BLaER1 (cell line): ENCODE data around the gene FNDC4.

Source experiments
- H3K27ac ChIP-seq: shearing (Covaris generic); formaldehyde crosslinking; 2 replicates; pipeline ENCODE4 v1.8.1; 2022
- H3K27me3 ChIP-seq: shearing (Covaris generic); formaldehyde crosslinking; 2 replicates; pipeline ENCODE4 v1.8.1; 2022
- H3K36me3 ChIP-seq: shearing (Covaris generic); formaldehyde crosslinking; 2 replicates; pipeline ENCODE4 v1.8.1; 2022
- H3K4me1 ChIP-seq: shearing (Covaris generic); formaldehyde crosslinking; 2 replicates; pipeline ENCODE4 v1.8.1; 2022
- H3K4me2 ChIP-seq: shearing (Covaris generic); formaldehyde crosslinking; 2 replicates; pipeline ENCODE4 v1.8.1; 2022
- H3K4me3 ChIP-seq: shearing (Covaris generic); formaldehyde crosslinking; 2 replicates; pipeline ENCODE4 v1.8.1; 2022
- H3K9ac ChIP-seq: shearing (Covaris generic); formaldehyde crosslinking; 2 replicates; pipeline ENCODE4 v1.8.1; 2022
- H3K9me3 ChIP-seq: shearing (Covaris generic); formaldehyde crosslinking; 2 replicates; pipeline ENCODE4 v1.8.1; 2022
- H4K20me1 ChIP-seq: shearing (Covaris generic); formaldehyde crosslinking; 2 replicates; pipeline ENCODE4 v1.8.1; 2022
- Cebpa-rat ChIP-seq: shearing (Covaris generic); IDR thresholded peaks from 2 replicates; pipeline ENCODE4 v1.8.1; 2022

Gene FNDC4

GRCh38 chr2:27451095-27451494 lies 43.9 kb downstream of the FNDC4 start:
- no peak overlapping the region for H3K9ac ChIP-seq
- peaks cover 2% of the 10 kb centered on the region; the same call in 1 of the 2 replicates for H3K4me1 ChIP-seq
- no peak overlapping the region for H3K4me2 ChIP-seq
- H3K36me3 ChIP-seq = peaks cover 85% of the 10 kb centered on the region
- no peak overlapping the region for H3K27ac ChIP-seq
- TF ChIP-seq Cebpa-rat = no peak
- no peaks in the 10 kb centered on the region for H3K9me3 ChIP-seq
- no peaks in the 10 kb centered on the region for H3K27me3 ChIP-seq
- H3K4me3 ChIP-seq = no peak overlapping the region
- no peaks in the 10 kb centered on the region for H4K20me1 ChIP-seq

- peaks cover 92% of the 10 kb centered on the region for H3K36me3 ChIP-seq
- H3K4me2 ChIP-seq = no peak overlapping the region
- H3K9ac ChIP-seq = no peak overlapping the region
- H4K20me1 ChIP-seq = no peaks in the 10 kb centered on the region
- TF ChIP-seq Cebpa-rat = no peak
- H3K4me1 ChIP-seq = no peaks in the 10 kb centered on the region
- no peak overlapping the region for H3K4me3 ChIP-seq
- no peak overlapping the region for H3K27ac ChIP-seq
- H3K9me3 ChIP-seq = no peaks in the 10 kb centered on the region
- no peaks in the 10 kb centered on the region for H3K27me3 ChIP-seq
Measured at GRCh38 chr2:27448381-27448780, 46.6 kb downstream of the FNDC4 start.

GRCh38 chr2:27446057-27446456 lies 48.9 kb downstream of the FNDC4 start:
- no peak for TF ChIP-seq Cebpa-rat
- no peaks in the 10 kb centered on the region for H3K9me3 ChIP-seq
- peaks cover 9% of the 10 kb centered on the region for H3K4me1 ChIP-seq
- no peak overlapping the region for H3K4me3 ChIP-seq
- H4K20me1 ChIP-seq = peaks cover 9% of the 10 kb centered on the region
- H3K27me3 ChIP-seq = no peaks in the 10 kb centered on the region
- H3K9ac ChIP-seq = no peak overlapping the region
- H3K27ac ChIP-seq = no peak overlapping the region
- H3K4me2 ChIP-seq = no peak overlapping the region
- H3K36me3 ChIP-seq = peaks cover 94% of the 10 kb centered on the region

GRCh38 chr2:27445615-27446014 lies 49.4 kb downstream of the FNDC4 start:
- Histone ChIP-seq H3K27me3 (no peaks in the 10 kb centered on the region), H3K36me3 (peaks cover 95% of the 10 kb centered on the region), H3K4me1 (peaks cover 9% of the 10 kb centered on the region), H3K4me2 (no peak overlapping the region), H3K4me3 (no peak overlapping the region), H3K27ac (no peak overlapping the region), H4K20me1 (peaks cover 14% of the 10 kb centered on the region), H3K9me3 (no peaks in the 10 kb centered on the region), H3K9ac (no peak overlapping the region)
- TF ChIP-seq Cebpa-rat = no peak

- no peak for TF ChIP-seq Cebpa-rat
- Histone ChIP-seq H3K4me1 (peaks cover 9% of the 10 kb centered on the region), H3K9ac (no peak overlapping the region), H3K4me2 (no peak overlapping the region), H3K27ac (no peak overlapping the region), H3K36me3 (peaks cover 95% of the 10 kb centered on the region), H3K4me3 (no peak overlapping the region), H3K27me3 (no peaks in the 10 kb centered on the region), H3K9me3 (no peaks in the 10 kb centered on the region), H4K20me1 (peaks cover 17% of the 10 kb centered on the region)
Measured at GRCh38 chr2:27445155-27445554, 49.8 kb downstream of the FNDC4 start.

GRCh38 chr2:27442920-27443282 lies 52.1 kb downstream of the FNDC4 start:
- no peak overlapping the region for H3K9ac ChIP-seq

GRCh38 chr2:27441958-27442919 lies 52.8 kb downstream of the FNDC4 start, which contains the start of gene KRTCAP3:
KRTCAP3 (plus strand) TSS chr2:27442381; CDS start chr2:27442413, 32 bp downstream.
- Histone ChIP-seq H3K4me2 (no peak within 1 kb of the TSS), H3K9ac (no peak within 1 kb of the TSS), H4K20me1 (peaks cover 27% of the 10 kb centered on the region), H3K27me3 (no peaks in the 10 kb centered on the region), H3K9me3 (no peaks in the 10 kb centered on the region), H3K4me3 (no peak within 1 kb of the TSS), H3K4me1 (peaks cover 9% of the 10 kb centered on the region), H3K27ac (no peak within 1 kb of the TSS), H3K36me3 (peaks cover 95% of the 10 kb centered on the region)
- TF ChIP-seq Cebpa-rat = no peak

More at GRCh38 chr2:27442920-27443282, 52.1 kb downstream of the FNDC4 start:
- Histone ChIP-seq H3K9me3 (no peaks in the 10 kb centered on the region), H4K20me1 (peaks cover 27% of the 10 kb centered on the region), H3K36me3 (peaks cover 95% of the 10 kb centered on the region), H3K27ac (no peak overlapping the region), H3K4me3 (no peak overlapping the region), H3K4me1 (peaks cover 9% of the 10 kb centered on the region), H3K27me3 (no peaks in the 10 kb centered on the region), H3K4me2 (no peak overlapping the region)
- no peak for TF ChIP-seq Cebpa-rat
